HepG2 (cell line): ENCODE measurements around the gene TPI1. TPM values are rescaled to one million over a fixed set of nuclear protein-coding genes. Genes with fewer than 3 reads are reported as not detected.

ENCODE experiments used
- ATF1 ChIP-seq: IDR thresholded peaks from 2 replicates; pipeline ENCODE4 v1.6.1; 2016; ENCODE audit warnings: mild to moderate bottlenecking, control low read depth
- ATF7-NPFF ChIP-seq: sonication (generic); formaldehyde crosslinking; IDR thresholded peaks from 2 replicates; pipeline ENCODE4 v1.8.1; 2023; ENCODE audit warnings: mild to moderate bottlenecking, low read depth, missing genetic modification reagents, moderate library complexity
- BCL6 ChIP-seq: IDR thresholded peaks from 2 replicates; pipeline ENCODE4 v1.6.1; 2016; ENCODE audit warnings: missing genetic modification reagents, missing compliant biosample characterization
- BRCA1 ChIP-seq: sonication (generic); formaldehyde crosslinking; IDR thresholded peaks from 2 replicates; pipeline ENCODE4 v1.4.0; 2020; ENCODE audit warnings: missing genetic modification reagents
- CC2D1A ChIP-seq: sonication (generic); formaldehyde crosslinking; IDR thresholded peaks from 2 replicates; pipeline ENCODE4 v1.8.1; 2023; ENCODE audit warnings: mild to moderate bottlenecking, missing genetic modification reagents
- CCAR2 ChIP-seq: fragments of 200-400 bp; formaldehyde crosslinking; optimal IDR thresholded peaks from 2 replicates; pipeline ENCODE3; 2018; ENCODE audit warnings: low read depth, mild to moderate bottlenecking, low read length, moderate library complexity
- CEBPG ChIP-seq: IDR thresholded peaks from 2 replicates; pipeline ENCODE4 v1.6.1; 2016
- DDIT3 ChIP-seq: sonication (generic); formaldehyde crosslinking; IDR thresholded peaks from 2 replicates; pipeline ENCODE4 v1.4.0; 2020; ENCODE audit warnings: mild to moderate bottlenecking, missing genetic modification reagents
- GPN1 ChIP-seq: sonication (generic); formaldehyde crosslinking; IDR thresholded peaks from 2 replicates; pipeline ENCODE4 v1.5.1; 2020; ENCODE audit warnings: missing genetic modification reagents, borderline replicate concordance
- HNF1B ChIP-seq: sonication (generic); formaldehyde crosslinking; IDR thresholded peaks from 2 replicates; pipeline ENCODE4 v1.5.1; 2020; ENCODE audit warnings: mild to moderate bottlenecking, moderate library complexity, missing genetic modification reagents
- HNRNPUL1 ChIP-seq: fragments of 200-400 bp; formaldehyde crosslinking; IDR thresholded peaks from 2 replicates; pipeline ENCODE4 v1.6.1; 2017; ENCODE audit warnings: low read depth, mild to moderate bottlenecking, low read length, moderate library complexity
- HOXA3 ChIP-seq: sonication (generic); formaldehyde crosslinking; IDR thresholded peaks from 2 replicates; pipeline ENCODE4 v1.5.0; 2020; ENCODE audit warnings: missing genetic modification reagents
- LRRFIP1 ChIP-seq: sonication (generic); formaldehyde crosslinking; conservative IDR thresholded peaks from 2 replicates; pipeline ENCODE4 v1.4.0; 2020; ENCODE audit warnings: missing genetic modification reagents
- SAP130 ChIP-seq: IDR thresholded peaks from 2 replicates; pipeline ENCODE4 v1.6.1; 2016; ENCODE audit warnings: low read depth
- SMC3 ChIP-seq: IDR thresholded peaks from 2 replicates; pipeline ENCODE4 v1.6.1; 2011; ENCODE audit warnings: low read length, improper control_type of control experiment
- TBP ChIP-seq: sonication (generic); formaldehyde crosslinking; IDR thresholded peaks from 2 replicates; pipeline ENCODE4 v1.5.0; 2020; ENCODE audit warnings: missing genetic modification reagents
- U2AF1 ChIP-seq: fragments of 200-400 bp; formaldehyde crosslinking; optimal IDR thresholded peaks from 2 replicates; pipeline ENCODE3; 2017; ENCODE audit warnings: mild to moderate bottlenecking, low read depth, low read length
- USF2 ChIP-seq, 2 experiments: sonication (generic) in 1 of 2; formaldehyde crosslinking in 1 of 2; IDR thresholded peaks; 2 replicates each; pipeline versions ENCODE4 v1.5.1 to v1.6.1; 2011 to 2020; ENCODE audit warnings: borderline replicate concordance in 1 of 2, low read depth in 1 of 2, low read length in 1 of 2, mild to moderate bottlenecking in 1 of 2, missing genetic modification reagents in 1 of 2, moderate library complexity in 1 of 2
- ZBTB38 ChIP-seq: sonication (generic); formaldehyde crosslinking; IDR thresholded peaks from 2 replicates; pipeline ENCODE4 v1.5.1; 2020; ENCODE audit warnings: mild to moderate bottlenecking, missing genetic modification reagents
- ZNF251 ChIP-seq: sonication (generic); formaldehyde crosslinking; IDR thresholded peaks from 2 replicates; pipeline ENCODE4 v1.9.0; 2021; ENCODE audit warnings: mild to moderate bottlenecking, missing genetic modification reagents
- ZNF256 ChIP-seq: sonication (generic); formaldehyde crosslinking; conservative IDR thresholded peaks from 2 replicates; pipeline ENCODE4 v1.4.0; 2020; ENCODE audit warnings: missing genetic modification reagents
- ZNF800 ChIP-seq: sonication (generic); formaldehyde crosslinking; IDR thresholded peaks from 2 replicates; pipeline ENCODE4 v1.4.0; 2020; ENCODE audit warnings: missing genetic modification reagents
- polyA plus RNA-seq, 8 experiments: library from polyadenylated mRNA; depleted of rRNA in 3 of 8; stranded (reverse) in 7 of 8; unstranded in 1 of 8; fragments of >200 nt; fragmentation: Illumina TruSeq in 4 of 8; extraction: Trizol in 4 of 8; gene quantifications; 2 replicates each; pipeline versions ENCODE4 v1.2.1 to v1.2.3, GENCODE V29; 2011 to 2016; ENCODE audit warnings: low read depth in 4 of 8, missing spikeins in 1 of 8, mixed read lengths in 1 of 8; ENCODE audit not compliant: insufficient read depth in 1 of 8
- total RNA-seq, 5 experiments: library from RNA; depleted of rRNA; stranded (reverse); fragments of >200 nt; fragmentation: Illumina TruSeq; extraction: Trizol; gene quantifications; 2 replicates each; pipeline ENCODE4 v1.2.3, GENCODE V29; 2016; ENCODE audit warnings: low read depth in 1 of 5

TPI1 gene
- total and polyA plus RNA-seq, 2 of the 13 experiments (the other 11 are each of a cell fraction or from before 2014, with no cell fraction given), result 945 to 2,535 TPM

- TF ChIP-seq USF2 (IDR thresholded peaks at IDR 0.05; ENCODE audit: low read depth, low read length), result peak; percentile 90
- TF ChIP-seq USF2 (CRISPR knock-in tag; IDR thresholded peaks at IDR 0.05; ENCODE audit: borderline replicate concordance), result peak; percentile 79; the same call in 1 of the 2 replicates
- TF ChIP-seq LRRFIP1 (CRISPR knock-in tag), result no peak
- no peak for TF ChIP-seq ATF1 (CRISPR knock-in tag)
- TF ChIP-seq BCL6 (CRISPR knock-in tag), result peak; percentile 31; the same call in 1 of the 2 replicates
- 0 out of 2 replicates have a peak, but pooled peaks have one; percentile 37 for TF ChIP-seq BRCA1
- TF ChIP-seq ATF7-NPFF (CRISPR knock-in tag), result peak; percentile 92
- peak; percentile 95 for TF ChIP-seq SAP130 (CRISPR knock-in tag)
- peak; percentile 99 for TF ChIP-seq CEBPG (CRISPR knock-in tag)
- TF ChIP-seq HOXA3 (CRISPR knock-in tag), result peak; percentile 96
- no peak for TF ChIP-seq ZNF256 (CRISPR knock-in tag)
- peak; percentile 63 for TF ChIP-seq ZNF800 (CRISPR knock-in tag)
- no peak for TF ChIP-seq HNRNPUL1
- TF ChIP-seq CC2D1A, result no peak
- TF ChIP-seq ZBTB38, result peak; percentile 93
- TF ChIP-seq TBP (CRISPR knock-in tag), result no peak
- TF ChIP-seq ZNF251 (CRISPR knock-in tag), result no peak
- peak; percentile 91 for TF ChIP-seq HNF1B (CRISPR knock-in tag)
- peak; percentile 33; the same call in 1 of the 2 replicates for TF ChIP-seq SMC3
- TF ChIP-seq U2AF1, result no peak
- TF ChIP-seq DDIT3 (CRISPR knock-in tag), result no peak
- TF ChIP-seq GPN1, result no peak
- no peak for TF ChIP-seq CCAR2
Measured at GRCh38 chr12:6890789-6891645, 23.7 kb downstream of the TPI1 start (continued).
